H1 (cell line): ENCODE results near the gene SLC37A1. TPM values are rescaled to one million over a fixed set of nuclear protein-coding genes. Genes with fewer than 3 reads are reported as not detected.

Experiments used
- CBX5 ChIP-seq: fragments of 300-800, 300-1000 bp; sonication (generic); IDR thresholded peaks from 2 replicates; pipeline ENCODE4 v1.7.1; 2016; ENCODE audit warnings: antibody characterized with exemption, low read length, low read depth
- CHD2 ChIP-seq: IDR thresholded peaks from 2 replicates; pipeline ENCODE4 v1.6.1; 2012; ENCODE audit warnings: low read length, improper control_type of control experiment
- CREB1 ChIP-seq: IDR thresholded peaks from 2 replicates; pipeline ENCODE4 v1.6.1; 2012; ENCODE audit warnings: inconsistent platforms
- EGR1 ChIP-seq: IDR thresholded peaks from 2 replicates; pipeline ENCODE4 v1.6.1; 2011; ENCODE audit warnings: low read depth, low read length, borderline replicate concordance
- EZH2 ChIP-seq: fragments of 200-600 bp; sonication (generic); IDR thresholded peaks from 2 replicates; pipeline ENCODE4 v1.7.1; 2012; ENCODE audit warnings: low read depth, mild to moderate bottlenecking, moderate library complexity, low read length, inconsistent platforms; ENCODE audit not compliant: severe bottlenecking
- HDAC6 ChIP-seq: IDR thresholded peaks from one replicate; pipeline ENCODE4 v1.7.1; 2012; ENCODE audit warnings: low read depth, mild to moderate bottlenecking, inconsistent platforms, low read length, moderate library complexity
- RBBP5 ChIP-seq: IDR thresholded peaks from 2 replicates; pipeline ENCODE4 v1.7.1; 2012; ENCODE audit warnings: low read depth, mild to moderate bottlenecking, inconsistent platforms, low read length, moderate library complexity, borderline replicate concordance
- SUZ12 ChIP-seq: fragments of 200-600 bp; sonication (generic); IDR thresholded peaks from 2 replicates; pipeline ENCODE4 v1.6.1; 2012; ENCODE audit warnings: mild to moderate bottlenecking, inconsistent platforms, low read length, moderate library complexity, mixed read lengths
- ZNF274 ChIP-seq: IDR thresholded peaks from 2 replicates; pipeline ENCODE4 v1.7.0; 2012; ENCODE audit warnings: low read length, borderline replicate concordance; ENCODE audit errors: extremely low read depth
- polyA plus RNA-seq, 7 experiments: library from polyadenylated mRNA; depleted of rRNA in 3 of 7; stranded (reverse) in 5 of 7; unstranded in 2 of 7; fragments of >200 nt in 5 of 7; fragments of 200-250 nt in 2 of 7; gene quantifications; 1 replicate in 5 of 7; 2 replicates in 1 of 7; 4 replicates in 1 of 7; pipeline versions ENCODE4 v1.2.1 to v1.2.3, GENCODE V29; 2011 to 2013; ENCODE audit warnings: missing spikeins in 2 of 7, mixed read lengths in 2 of 7
- total RNA-seq: library from RNA; stranded (reverse); fragmentation: NEBNext Ultra II Directional; extraction: Animal tissue kit (Norgen Biotek cat#: 25700); gene quantifications from 2 replicates; pipeline ENCODE4 v1.2.1, GENCODE V29; 2021
- TF ChIP-seq, protein P1 (sequence below): fragments of 300-600 bp; sonication (generic); IDR thresholded peaks from 2 replicates; pipeline ENCODE4 v1.7.1; 2012; ENCODE audit warnings: low read length, moderate library complexity, mild to moderate bottlenecking, inconsistent platforms; ENCODE audit not compliant: insufficient replicate concordance

The SLC37A1 gene
- total and polyA plus RNA-seq, 2 of the 8 experiments (the other 6 are each of a cell fraction or from before 2014, with no cell fraction given) = 15.6 to 30.9 TPM

DNA sequence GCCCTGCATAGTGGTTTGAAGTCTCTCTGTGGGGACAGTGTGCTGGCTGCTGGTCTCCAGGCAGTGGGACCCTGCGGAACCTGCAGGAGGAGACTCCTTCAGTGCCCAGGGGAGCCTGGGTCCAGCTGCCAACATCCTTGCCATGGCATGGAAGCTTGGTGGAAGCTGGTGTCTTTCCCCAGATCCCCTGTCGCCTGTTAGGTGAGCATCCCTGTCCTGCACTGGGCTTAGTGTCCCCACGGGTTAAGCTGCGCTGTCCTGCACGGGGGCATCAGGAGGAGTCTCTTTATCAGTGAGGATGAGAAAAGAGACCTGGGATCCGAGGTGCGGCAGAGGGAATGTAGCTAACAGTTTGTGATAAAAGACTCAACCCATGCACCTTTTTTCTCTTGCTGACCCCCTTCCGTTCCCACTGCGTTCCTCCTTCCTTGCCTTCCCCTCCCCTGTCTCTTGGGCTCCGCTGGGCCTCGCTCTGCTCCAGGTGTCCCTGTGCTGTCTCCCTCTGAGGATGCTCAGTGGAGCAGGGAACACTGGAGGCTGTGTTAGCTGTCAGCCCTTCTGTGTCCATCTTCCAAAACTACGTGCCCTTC lies 59.3 kb downstream of the SLC37A1 start (continued):
- TF ChIP-seq, protein P1, sequence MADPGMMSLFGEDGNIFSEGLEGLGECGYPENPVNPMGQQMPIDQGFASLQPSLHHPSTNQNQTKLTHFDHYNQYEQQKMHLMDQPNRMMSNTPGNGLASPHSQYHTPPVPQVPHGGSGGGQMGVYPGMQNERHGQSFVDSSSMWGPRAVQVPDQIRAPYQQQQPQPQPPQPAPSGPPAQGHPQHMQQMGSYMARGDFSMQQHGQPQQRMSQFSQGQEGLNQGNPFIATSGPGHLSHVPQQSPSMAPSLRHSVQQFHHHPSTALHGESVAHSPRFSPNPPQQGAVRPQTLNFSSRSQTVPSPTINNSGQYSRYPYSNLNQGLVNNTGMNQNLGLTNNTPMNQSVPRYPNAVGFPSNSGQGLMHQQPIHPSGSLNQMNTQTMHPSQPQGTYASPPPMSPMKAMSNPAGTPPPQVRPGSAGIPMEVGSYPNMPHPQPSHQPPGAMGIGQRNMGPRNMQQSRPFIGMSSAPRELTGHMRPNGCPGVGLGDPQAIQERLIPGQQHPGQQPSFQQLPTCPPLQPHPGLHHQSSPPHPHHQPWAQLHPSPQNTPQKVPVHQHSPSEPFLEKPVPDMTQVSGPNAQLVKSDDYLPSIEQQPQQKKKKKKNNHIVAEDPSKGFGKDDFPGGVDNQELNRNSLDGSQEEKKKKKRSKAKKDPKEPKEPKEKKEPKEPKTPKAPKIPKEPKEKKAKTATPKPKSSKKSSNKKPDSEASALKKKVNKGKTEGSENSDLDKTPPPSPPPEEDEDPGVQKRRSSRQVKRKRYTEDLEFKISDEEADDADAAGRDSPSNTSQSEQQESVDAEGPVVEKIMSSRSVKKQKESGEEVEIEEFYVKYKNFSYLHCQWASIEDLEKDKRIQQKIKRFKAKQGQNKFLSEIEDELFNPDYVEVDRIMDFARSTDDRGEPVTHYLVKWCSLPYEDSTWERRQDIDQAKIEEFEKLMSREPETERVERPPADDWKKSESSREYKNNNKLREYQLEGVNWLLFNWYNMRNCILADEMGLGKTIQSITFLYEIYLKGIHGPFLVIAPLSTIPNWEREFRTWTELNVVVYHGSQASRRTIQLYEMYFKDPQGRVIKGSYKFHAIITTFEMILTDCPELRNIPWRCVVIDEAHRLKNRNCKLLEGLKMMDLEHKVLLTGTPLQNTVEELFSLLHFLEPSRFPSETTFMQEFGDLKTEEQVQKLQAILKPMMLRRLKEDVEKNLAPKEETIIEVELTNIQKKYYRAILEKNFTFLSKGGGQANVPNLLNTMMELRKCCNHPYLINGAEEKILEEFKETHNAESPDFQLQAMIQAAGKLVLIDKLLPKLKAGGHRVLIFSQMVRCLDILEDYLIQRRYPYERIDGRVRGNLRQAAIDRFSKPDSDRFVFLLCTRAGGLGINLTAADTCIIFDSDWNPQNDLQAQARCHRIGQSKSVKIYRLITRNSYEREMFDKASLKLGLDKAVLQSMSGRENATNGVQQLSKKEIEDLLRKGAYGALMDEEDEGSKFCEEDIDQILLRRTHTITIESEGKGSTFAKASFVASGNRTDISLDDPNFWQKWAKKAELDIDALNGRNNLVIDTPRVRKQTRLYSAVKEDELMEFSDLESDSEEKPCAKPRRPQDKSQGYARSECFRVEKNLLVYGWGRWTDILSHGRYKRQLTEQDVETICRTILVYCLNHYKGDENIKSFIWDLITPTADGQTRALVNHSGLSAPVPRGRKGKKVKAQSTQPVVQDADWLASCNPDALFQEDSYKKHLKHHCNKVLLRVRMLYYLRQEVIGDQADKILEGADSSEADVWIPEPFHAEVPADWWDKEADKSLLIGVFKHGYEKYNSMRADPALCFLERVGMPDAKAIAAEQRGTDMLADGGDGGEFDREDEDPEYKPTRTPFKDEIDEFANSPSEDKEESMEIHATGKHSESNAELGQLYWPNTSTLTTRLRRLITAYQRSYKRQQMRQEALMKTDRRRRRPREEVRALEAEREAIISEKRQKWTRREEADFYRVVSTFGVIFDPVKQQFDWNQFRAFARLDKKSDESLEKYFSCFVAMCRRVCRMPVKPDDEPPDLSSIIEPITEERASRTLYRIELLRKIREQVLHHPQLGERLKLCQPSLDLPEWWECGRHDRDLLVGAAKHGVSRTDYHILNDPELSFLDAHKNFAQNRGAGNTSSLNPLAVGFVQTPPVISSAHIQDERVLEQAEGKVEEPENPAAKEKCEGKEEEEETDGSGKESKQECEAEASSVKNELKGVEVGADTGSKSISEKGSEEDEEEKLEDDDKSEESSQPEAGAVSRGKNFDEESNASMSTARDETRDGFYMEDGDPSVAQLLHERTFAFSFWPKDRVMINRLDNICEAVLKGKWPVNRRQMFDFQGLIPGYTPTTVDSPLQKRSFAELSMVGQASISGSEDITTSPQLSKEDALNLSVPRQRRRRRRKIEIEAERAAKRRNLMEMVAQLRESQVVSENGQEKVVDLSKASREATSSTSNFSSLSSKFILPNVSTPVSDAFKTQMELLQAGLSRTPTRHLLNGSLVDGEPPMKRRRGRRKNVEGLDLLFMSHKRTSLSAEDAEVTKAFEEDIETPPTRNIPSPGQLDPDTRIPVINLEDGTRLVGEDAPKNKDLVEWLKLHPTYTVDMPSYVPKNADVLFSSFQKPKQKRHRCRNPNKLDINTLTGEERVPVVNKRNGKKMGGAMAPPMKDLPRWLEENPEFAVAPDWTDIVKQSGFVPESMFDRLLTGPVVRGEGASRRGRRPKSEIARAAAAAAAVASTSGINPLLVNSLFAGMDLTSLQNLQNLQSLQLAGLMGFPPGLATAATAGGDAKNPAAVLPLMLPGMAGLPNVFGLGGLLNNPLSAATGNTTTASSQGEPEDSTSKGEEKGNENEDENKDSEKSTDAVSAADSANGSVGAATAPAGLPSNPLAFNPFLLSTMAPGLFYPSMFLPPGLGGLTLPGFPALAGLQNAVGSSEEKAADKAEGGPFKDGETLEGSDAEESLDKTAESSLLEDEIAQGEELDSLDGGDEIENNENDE = no peak
- TF ChIP-seq EGR1 (no peak), ZNF274 (no peak), HDAC6 (no peak), CREB1 (no peak), EZH2 (no peak), SUZ12 (no peak), CBX5 (no peak), CHD2 (no peak), RBBP5 (no peak)
